GM19395 (cell line): Measurements from ENCODE around the gene CYP2S1.

Experiments used
- ATAC-seq: cut with Tn5 transposase; IDR thresholded peaks from one replicate; pipeline ENCODE4 v1.9.1; 2021; ENCODE audit warnings: mild to moderate bottlenecking, moderate library complexity; ENCODE audit not compliant: unreplicated experiment

CYP2S1 gene

GRCh38 chr19:41255171-41255570, 62.2 kb downstream of the CYP2S1 start:
- ATAC-seq = no peak
